ENCODE results near the gene TNS3. TPM values are rescaled to one million over a fixed set of nuclear protein-coding genes. Genes with fewer than 3 reads are reported as not detected.

The TNS3 gene
- total and polyA plus RNA-seq, 10 of the 15 experiments (the other 5 are each of a cell fraction or from before 2014, with no cell fraction given), result 0.27 to 2.7 (median 0.79) TPM

DNA sequence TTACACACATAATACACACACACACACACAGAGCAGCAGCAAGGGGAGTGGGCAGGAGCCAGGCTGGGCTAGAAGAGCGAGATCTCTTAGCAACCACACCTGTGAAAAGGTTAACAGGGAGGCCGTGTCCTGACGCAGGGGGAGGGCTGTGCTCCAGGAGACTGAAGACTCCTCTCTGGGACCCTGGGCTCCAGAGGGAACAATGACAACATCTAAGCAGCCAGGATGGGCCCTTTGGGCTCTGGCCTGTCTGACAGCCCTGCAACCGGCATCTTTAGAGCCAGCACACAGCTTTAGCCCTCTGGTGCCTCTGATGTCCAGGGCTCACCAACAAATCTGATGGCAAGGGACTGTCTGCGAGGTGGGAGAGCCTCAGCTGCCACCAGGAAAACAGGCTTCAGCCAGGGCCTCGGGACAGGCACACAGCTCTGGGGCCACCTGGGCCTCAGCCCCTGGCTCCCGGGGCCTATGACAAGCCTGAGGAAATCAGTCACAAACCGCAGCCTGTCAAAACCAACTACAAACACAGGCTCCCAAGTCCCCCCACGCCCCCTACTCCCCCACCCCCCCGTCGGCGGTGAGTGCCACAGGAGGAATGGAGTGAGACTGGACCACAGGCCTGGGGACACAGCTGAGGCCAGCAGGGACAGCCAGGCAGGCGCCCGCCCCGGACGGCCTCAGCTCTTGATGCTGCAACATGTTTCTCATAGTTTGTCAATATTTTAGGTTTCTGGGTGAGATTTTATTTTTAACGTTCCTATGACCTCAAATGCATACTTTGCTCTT lies 102.8 kb downstream of the TNS3 start:
- ChIA-PET POLR2A (interaction anchor here (1.2 kb wide), 1 partner anchor 25 kb away, joined by 3 read pairs; no protein-coding TSS in a partner anchor), RAD21 (ENCODE audit: unreplicated experiment) (no interaction called here), CTCF (no interaction called here), SMC1A (ENCODE audit: uncharacterized antibody, unreplicated experiment) (no interaction called here)
- DNase-seq (ENCODE audit: low read depth, low spot score) (no peak), FAIRE-seq (no peak), ATAC-seq (no peak)
- Histone ChIP-seq H3K27me3 (replicated peaks in 1 of 2; ENCODE audit: control insufficient read depth in 2 of 2, insufficient read depth in 2 of 2, low read length in 1 of 2) (no peaks in the 10 kb centered on the region), H3K9ac (ENCODE audit: control insufficient read depth, insufficient read depth, low read length) (no peak overlapping the region), H3K4me3 (peak overlapping the region; percentile 62), H3K79me2 (ENCODE audit: control insufficient read depth, insufficient read depth, low read length) (peaks cover 2% of the 10 kb centered on the region), H3K27ac (ENCODE audit: control insufficient read depth, insufficient read depth) (no peak overlapping the region), H3K4me1 (ENCODE audit: control insufficient read depth, insufficient read depth, low read length) (peaks cover 46% of the 10 kb centered on the region), H2AFZ (ENCODE audit: control insufficient read depth, low read depth, low read length) (no peak overlapping the region), H3K4me2 (ENCODE audit: control insufficient read depth, insufficient read depth) (peak overlapping the region; percentile 26; the same call in 1 of the 2 replicates), H3K36me3 (ENCODE audit: control insufficient read depth in 2 of 2, insufficient read depth in 2 of 2, low read length in 1 of 2) (no peaks in the 10 kb centered on the region), H3K9me3 (replicated peaks; ENCODE audit: control insufficient read depth, insufficient read depth, low read length) (no peaks in the 10 kb centered on the region), H4K20me1 (ENCODE audit: control insufficient read depth, insufficient read depth) (no peaks in the 10 kb centered on the region)
- in situ Hi-C loops (cut with MboI) (no loop called here), intact Hi-C loops (cut with micrococcal nuclease; ENCODE audit: unreplicated experiment) (no loop called here)
- no TSS peak for BruUV-seq (replicated peaks)
- 65% methylated on average over 17 of the region's 17 CpGs for WGBS (ENCODE audit: insufficient coverage, insufficient replicate concordance, low lambda C conversion rate, missing lambda C conversion rate)
- TF ChIP-seq IKZF2 (IDR thresholded peaks at IDR 0.05) (no peak), TAF1 (IDR thresholded peaks at IDR 0.05; ENCODE audit: borderline replicate concordance, low read depth, low read length) (no peak), GABPA (IDR thresholded peaks at IDR 0.05; ENCODE audit: low read depth) (no peak), HDAC2 (IDR thresholded peaks at IDR 0.05) (no peak), CEBPB (IDR thresholded peaks at IDR 0.05; ENCODE audit: borderline replicate concordance in 1 of 2, low read depth in 2 of 2, low read length in 2 of 2) (no peak)
- TF ChIP-seq, protein P1, sequence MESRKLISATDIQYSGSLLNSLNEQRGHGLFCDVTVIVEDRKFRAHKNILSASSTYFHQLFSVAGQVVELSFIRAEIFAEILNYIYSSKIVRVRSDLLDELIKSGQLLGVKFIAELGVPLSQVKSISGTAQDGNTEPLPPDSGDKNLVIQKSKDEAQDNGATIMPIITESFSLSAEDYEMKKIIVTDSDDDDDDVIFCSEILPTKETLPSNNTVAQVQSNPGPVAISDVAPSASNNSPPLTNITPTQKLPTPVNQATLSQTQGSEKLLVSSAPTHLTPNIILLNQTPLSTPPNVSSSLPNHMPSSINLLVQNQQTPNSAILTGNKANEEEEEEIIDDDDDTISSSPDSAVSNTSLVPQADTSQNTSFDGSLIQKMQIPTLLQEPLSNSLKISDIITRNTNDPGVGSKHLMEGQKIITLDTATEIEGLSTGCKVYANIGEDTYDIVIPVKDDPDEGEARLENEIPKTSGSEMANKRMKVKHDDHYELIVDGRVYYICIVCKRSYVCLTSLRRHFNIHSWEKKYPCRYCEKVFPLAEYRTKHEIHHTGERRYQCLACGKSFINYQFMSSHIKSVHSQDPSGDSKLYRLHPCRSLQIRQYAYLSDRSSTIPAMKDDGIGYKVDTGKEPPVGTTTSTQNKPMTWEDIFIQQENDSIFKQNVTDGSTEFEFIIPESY (IDR thresholded peaks at IDR 0.05), result no peak
- TF ChIP-seq, protein P2, sequence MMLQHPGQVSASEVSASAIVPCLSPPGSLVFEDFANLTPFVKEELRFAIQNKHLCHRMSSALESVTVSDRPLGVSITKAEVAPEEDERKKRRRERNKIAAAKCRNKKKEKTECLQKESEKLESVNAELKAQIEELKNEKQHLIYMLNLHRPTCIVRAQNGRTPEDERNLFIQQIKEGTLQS (IDR thresholded peaks at IDR 0.05; ENCODE audit: borderline replicate concordance, extremely low read depth, low read depth, low read length), result no peak

Data from GM12878 (cell line).